Kidney (tissue), 14 donors: ENCODE results near the gene ZNF668. TPM values are rescaled to one million over a fixed set of nuclear protein-coding genes. Genes with fewer than 3 reads are reported as not detected.

Experiments used
- DNase-seq, 5 donors: peaks; one replicate each; pipeline ENCODE4 v3.0.0-alpha.2; 2013 to 2020
- FAIRE-seq: peaks from 2 replicates; lab custom pipeline; 2012; peaks lifted over from hg19 to GRCh38; lab: Jason Lieb, UNC
- H3K27ac ChIP-seq, 2 donors: one replicate each; pipeline ENCODE4 v1.7.0; 2013; ENCODE audit warnings: low read depth in 2 of 2, low read length in 2 of 2, inconsistent platforms in 1 of 2
- H3K27me3 ChIP-seq: one replicate; pipeline ENCODE4 v1.7.1; 2013; ENCODE audit warnings: low read length, inconsistent platforms; ENCODE audit not compliant: control insufficient read depth, insufficient read depth
- H3K36me3 ChIP-seq, 3 donors: one replicate each; pipeline versions ENCODE4 v1.7.0 to v1.7.1; 2013; ENCODE audit warnings: low read length in 3 of 3, control low read depth in 1 of 3, inconsistent platforms in 1 of 3; ENCODE audit not compliant: insufficient read depth in 3 of 3, control insufficient read depth in 2 of 3
- H3K4me1 ChIP-seq, 3 donors: one replicate each; pipeline versions ENCODE4 v1.7.0 to v1.7.1; 2013; ENCODE audit warnings: low read length in 3 of 3, inconsistent platforms in 1 of 3, low read depth in 1 of 3; ENCODE audit not compliant: control insufficient read depth in 2 of 3, insufficient read depth in 2 of 3
- H3K4me3 ChIP-seq, 3 donors: one replicate each; pipeline versions ENCODE4 v1.7.0 to v1.8.1; 2013; ENCODE audit warnings: low read length in 3 of 3, control low read depth in 1 of 3, inconsistent platforms in 1 of 3
- H3K9ac ChIP-seq, 3 donors: one replicate each; pipeline versions ENCODE4 v1.7.0 to v1.7.1; 2013; ENCODE audit warnings: low read length in 3 of 3, control low read depth in 1 of 3, inconsistent platforms in 1 of 3
- H3K9me3 ChIP-seq, 3 donors: one replicate each; pipeline versions ENCODE4 v1.7.0 to v1.7.1; 2013; ENCODE audit warnings: low read length in 3 of 3, control low read depth in 1 of 3, inconsistent platforms in 1 of 3; ENCODE audit not compliant: control insufficient read depth in 2 of 3, insufficient read depth in 1 of 3
- CTCF ChIP-seq: IDR thresholded peaks from 3 replicates; pipeline ENCODE4 v1.5.1; 2012; ENCODE audit warnings: mild to moderate bottlenecking, moderate library complexity, borderline replicate concordance; ENCODE audit not compliant: insufficient read depth; ENCODE audit errors: extremely low read depth
- intact Hi-C: fragments of 100-400 bp; cut with DNase I; formaldehyde crosslinking; loops from one replicate; pipeline ENCODE4 v1.11.1; 2022
- polyA plus RNA-seq: library from polyadenylated mRNA; stranded (reverse); fragments of 350-450 nt; fragmentation: Illumina TruSeq; extraction: RNeasy Lipid Tissue Mini Kit (QIAGEN cat#74804); gene quantifications from one replicate; pipeline ENCODE4 v1.2.3, GENCODE V29; 2014; ENCODE audit warnings: low read depth, low replicate concordance; ENCODE audit not compliant: insufficient read depth
- total RNA-seq: library from RNA; stranded (reverse); fragmentation: NEBNext Ultra II Directional; extraction: Animal tissue kit (Norgen Biotek cat#: 25700); gene quantifications from one replicate; pipeline ENCODE4 v1.2.1, GENCODE V29; 2021
- donor health status: control.
- donor health status: control.
- donor health status: control.
- donor health status: control.
- donor health status: control.
- donor health status: DM: yes; HTN: yes; CAD: no.
- donor health status: Normal renal cell carcinoma (clear cell type).

The ZNF668 gene
- total and polyA plus RNA-seq, 2 donors from 2014 or later: 5.4 to 6.4 TPM

- H3K27ac ChIP-seq: no peak overlapping the region
- no peak for TF ChIP-seq CTCF
- no peak for DNase-seq
- no peaks in the 10 kb centered on the region for H3K4me1 ChIP-seq
- H3K27me3 ChIP-seq: no peaks in the 10 kb centered on the region
- H3K36me3 ChIP-seq: peaks cover 0 to 11% (median 4%) of the 10 kb centered on the region in 3 donors
- intact Hi-C loops: no loop called here
- no peak overlapping the region for H3K9ac ChIP-seq
- H3K4me3 ChIP-seq: no peak overlapping the region
- FAIRE-seq: no peak
- H3K9me3 ChIP-seq: no peaks in the 10 kb centered on the region
Measured at GRCh38 chr16:31086629-31086906, 12.5 kb upstream of the ZNF668 start.

- no peak for TF ChIP-seq CTCF
- Histone ChIP-seq H3K9ac (no peak overlapping the region), H3K9me3 (no peaks in the 10 kb centered on the region), H3K27ac (no peak overlapping the region), H3K36me3 (peaks cover 0 to 7% (median 4%) of the 10 kb centered on the region in 3 donors), H3K27me3 (no peaks in the 10 kb centered on the region), H3K4me1 (no peaks in the 10 kb centered on the region), H3K4me3 (no peak overlapping the region)
- FAIRE-seq (no peak), DNase-seq (no peak)
- intact Hi-C loops: no loop called here
Measured at GRCh38 chr16:31085873-31086628, 12.0 kb upstream of the ZNF668 start.

GRCh38 chr16:31085411-31085810, 11.4 kb upstream of the ZNF668 start:
- H3K4me1 ChIP-seq: no peaks in the 10 kb centered on the region
- H3K36me3 ChIP-seq: peaks cover under 1 to 4% (median 3%) of the 10 kb centered on the region in 3 donors
- DNase-seq (no peak), FAIRE-seq (no peak)
- no peak overlapping the region for H3K9ac ChIP-seq
- no peaks in the 10 kb centered on the region for H3K9me3 ChIP-seq
- TF ChIP-seq CTCF: no peak
- no peak overlapping the region for H3K27ac ChIP-seq
- no peaks in the 10 kb centered on the region for H3K27me3 ChIP-seq
- intact Hi-C loops: no loop called here
- H3K4me3 ChIP-seq: no peak overlapping the region
